HCT116 (cell line): ENCODE data around the gene FAM13C. TPM values are rescaled to one million over a fixed set of nuclear protein-coding genes. Genes with fewer than 3 reads are reported as not detected.

Experiments used
- ATAC-seq: fragments of 200-7000 bp; cut with Tn5 transposase; 2 replicates; pipeline ENCODE4 v1.9.1; 2020; ENCODE audit warnings: mild to moderate bottlenecking, moderate library complexity
- BruUV-seq: library from RNA; stranded (reverse); fragments of 400-500 nt; replicated peaks from 2 replicates; lab custom pipeline; 2021; lab: Mats Ljungman, UMichigan
- CTCF ChIA-PET: fragments of 300-600 bp; sonication (Branson Sonifier 250); formaldehyde crosslinking; loops from one replicate; lab custom pipeline; 2021; ENCODE audit warnings: antibody characterized with exemption; lab: Charles Lee
- POLR2A ChIA-PET: fragments of 300-600, 350-600 bp; sonication (Branson Sonifier 250); formaldehyde crosslinking; loops from one replicate; lab custom pipeline; 2021; ENCODE audit warnings: antibody characterized with exemption; lab: Charles Lee
- RAD21 ChIA-PET, 2 experiments: fragments of 300-600 bp; sonication (Branson Sonifier 250); formaldehyde crosslinking; loops; one replicate each; lab custom pipeline; 2023; ENCODE audit warnings: low total read pairs in 2 of 2; ENCODE audit not compliant: uncharacterized antibody in 2 of 2, unreplicated experiment in 2 of 2, low non-redundant PET in 1 of 2; lab: Charles Lee
- DNase-seq: peaks from one replicate; pipeline ENCODE4 v3.0.0-alpha.2; 2010; ENCODE audit warnings: low read depth, low spot score
- H2AFZ ChIP-seq: fragments of 200-600 bp; shearing (Covaris generic), sonication (generic); 2 replicates; pipeline ENCODE4 v1.6.1; 2017; ENCODE audit warnings: low read depth, mixed run types, mixed read lengths, antibody characterized with exemption, low read length; ENCODE audit not compliant: poor library complexity, severe bottlenecking
- H3K27ac ChIP-seq: 2 replicates; pipeline ENCODE4 v1.5.1; 2012; ENCODE audit warnings: low read depth, low read length
- H3K27me3 ChIP-seq: fragments of 200-600 bp; sonication (generic); 2 replicates; pipeline ENCODE4 v1.6.1; 2016; ENCODE audit warnings: mixed run types, low read length, mixed read lengths; ENCODE audit not compliant: insufficient read depth
- H3K36me3 ChIP-seq, 2 experiments: fragments of 200-500 bp in 1 of 2; fragments of 200-600 bp in 1 of 2; sonication (Bioruptor generic) in 1 of 2; sonication (generic) in 1 of 2; 2 replicates each; pipeline versions ENCODE4 v1.5.1 to v1.6.1; 2014 to 2016; ENCODE audit warnings: low read length in 2 of 2, inconsistent platforms in 1 of 2, mixed read lengths in 1 of 2, mixed run types in 1 of 2; ENCODE audit not compliant: insufficient read depth in 2 of 2, control insufficient read depth in 1 of 2
- H3K4me1 ChIP-seq, 2 experiments: fragments of 200-600 bp in 1 of 2; sonication (generic) in 1 of 2; 2 replicates each; pipeline versions ENCODE4 v1.5.1 to v1.6.1; 2012 to 2017; ENCODE audit warnings: low read length in 2 of 2, inconsistent platforms in 1 of 2, mild to moderate bottlenecking in 1 of 2, mixed read lengths in 1 of 2, mixed run types in 1 of 2, moderate library complexity in 1 of 2; ENCODE audit not compliant: insufficient read depth in 2 of 2, control insufficient read depth in 1 of 2
- H3K4me2 ChIP-seq: fragments of 200-600 bp; sonication (generic); 2 replicates; pipeline ENCODE4 v1.6.1; 2017; ENCODE audit warnings: mixed run types, low read length, mixed read lengths
- H3K4me3 ChIP-seq, 2 experiments: fragments of 200-600 bp in 1 of 2; sonication (generic) in 1 of 2; replicated peaks in 1 of 2; 2 replicates each; pipeline ENCODE4 v1.5.1; 2011 to 2016; ENCODE audit warnings: low read length in 2 of 2, control low read depth in 1 of 2, low read depth in 1 of 2, mild to moderate bottlenecking in 1 of 2, mixed read lengths in 1 of 2, mixed run types in 1 of 2
- H3K79me2 ChIP-seq: fragments of 200-600 bp; sonication (generic); 2 replicates; pipeline ENCODE4 v1.6.1; 2017; ENCODE audit warnings: mild to moderate bottlenecking, mixed run types, low read length, moderate library complexity, mixed read lengths; ENCODE audit not compliant: insufficient read depth
- H3K9ac ChIP-seq: fragments of 200-600 bp; sonication (generic); 2 replicates; pipeline ENCODE4 v1.6.1; 2016; ENCODE audit warnings: low read length, mixed read lengths
- H3K9me2 ChIP-seq: fragments of 200-600 bp; sonication (generic), shearing (Covaris generic); 2 replicates; pipeline ENCODE4 v1.6.1; 2017; ENCODE audit warnings: mixed run types, mild to moderate bottlenecking, moderate library complexity; ENCODE audit not compliant: insufficient read depth
- H3K9me3 ChIP-seq, 2 experiments: fragments of 200-500 bp in 1 of 2; fragments of 200-600 bp in 1 of 2; sonication (Bioruptor generic) in 1 of 2; sonication (generic) in 1 of 2; 2 replicates each; pipeline ENCODE4 v1.6.1; 2014 to 2017; ENCODE audit warnings: low read length in 2 of 2, mixed read lengths in 2 of 2, inconsistent platforms in 1 of 2, low read depth in 1 of 2, mild to moderate bottlenecking in 1 of 2, mixed run types in 1 of 2, moderate library complexity in 1 of 2; ENCODE audit not compliant: control insufficient read depth in 1 of 2, insufficient read depth in 1 of 2
- H4K20me1 ChIP-seq: fragments of 200-600 bp; sonication (generic), shearing (Covaris generic); 2 replicates; pipeline ENCODE4 v1.6.1; 2017; ENCODE audit warnings: mixed run types, mild to moderate bottlenecking, moderate library complexity; ENCODE audit not compliant: insufficient read depth
- POLR2AphosphoS5 ChIP-seq: IDR thresholded peaks from 2 replicates; pipeline ENCODE4 v1.6.1; 2011; ENCODE audit warnings: mild to moderate bottlenecking, low read depth, low read length, moderate library complexity
- SP1 ChIP-seq: IDR thresholded peaks from 2 replicates; pipeline ENCODE4 v1.6.1; 2012; ENCODE audit warnings: low read depth
- TCF7L2 ChIP-seq: IDR thresholded peaks from 2 replicates; pipeline ENCODE4 v1.7.0; 2011; ENCODE audit warnings: borderline replicate concordance, inconsistent platforms; ENCODE audit not compliant: insufficient read depth, insufficient read length; ENCODE audit errors: extremely low read depth
- YY1 ChIP-seq: IDR thresholded peaks from 2 replicates; pipeline ENCODE4 v1.6.1; 2011; ENCODE audit warnings: low read length, low read depth, moderate library complexity, mild to moderate bottlenecking; ENCODE audit not compliant: insufficient replicate concordance; ENCODE audit errors: extremely low read depth
- ZNF274 ChIP-seq: fragments of 200-500 bp; sonication (Bioruptor generic); IDR thresholded peaks from 2 replicates; pipeline ENCODE4 v1.6.1; 2014; ENCODE audit warnings: mild to moderate bottlenecking, low read depth, low read length, inconsistent platforms
- intact Hi-C: fragments of 100-400 bp; cut with micrococcal nuclease; formaldehyde crosslinking; loops from 2 replicates; pipeline ENCODE4 v1.10.0; 2022
- total RNA-seq: library from RNA; stranded (reverse); gene quantifications from one replicate; pipeline ENCODE4 v1.2.1, GENCODE V29; 2021; ENCODE audit not compliant: unreplicated experiment
- TF ChIP-seq, protein P1 (sequence below), 3 experiments: fragments of 200-600 bp in 1 of 3; sonication (generic) in 1 of 3; IDR thresholded peaks in 2 of 3; conservative IDR thresholded peaks in 1 of 3; 2 replicates each; pipeline ENCODE4 v1.5.1; 2012 to 2017; ENCODE audit warnings: low read depth in 2 of 3, low read length in 2 of 3, antibody characterized with exemption in 1 of 3, borderline replicate concordance in 1 of 3, control low read depth in 1 of 3, mild to moderate bottlenecking in 1 of 3, mixed read lengths in 1 of 3, mixed run types in 1 of 3, moderate library complexity in 1 of 3; ENCODE audit not compliant: insufficient read depth in 1 of 3
- TF ChIP-seq, protein P2 (sequence below): IDR thresholded peaks from 2 replicates; pipeline ENCODE4 v1.6.1; 2012

The FAM13C gene
- total RNA-seq, 1 experiment from 2014 or later = 0.42 TPM

GRCh38 chr10:59373071-59373470, 10.7 kb upstream of the FAM13C start:
- ATAC-seq (no peak), DNase-seq (no peak)
- BruUV-seq = no TSS peak
- H3K79me2 ChIP-seq = no peaks in the 10 kb centered on the region
- no peaks in the 10 kb centered on the region for H3K9me3 ChIP-seq
- RAD21 ChIA-PET = no interaction called here
- no peaks in the 10 kb centered on the region for H3K36me3 ChIP-seq
- no peak overlapping the region for H2AFZ ChIP-seq
- no peak overlapping the region for H3K27ac ChIP-seq
- no peaks in the 10 kb centered on the region for H3K4me1 ChIP-seq
- no peak overlapping the region for H3K4me2 ChIP-seq
- CTCF ChIA-PET = no interaction called here
- H3K4me3 ChIP-seq = no peak overlapping the region
- POLR2A ChIA-PET = no interaction called here
- no peaks in the 10 kb centered on the region; the same call in 1 of the 2 replicates for H4K20me1 ChIP-seq
- no peak for TF ChIP-seq POLR2AphosphoS5
- H3K27me3 ChIP-seq = no peaks in the 10 kb centered on the region
- no peak overlapping the region for H3K9ac ChIP-seq
- H3K9me2 ChIP-seq = no peaks in the 10 kb centered on the region
- intact Hi-C loops = no loop called here

GRCh38 chr10:59372543-59372942, 10.2 kb upstream of the FAM13C start:
- H3K79me2 ChIP-seq = no peaks in the 10 kb centered on the region
- no peak for DNase-seq
- intact Hi-C loops = no loop called here
- RAD21 ChIA-PET = no interaction called here
- TF ChIP-seq ZNF274 = no peak
- no peak for TF ChIP-seq SP1
- TF ChIP-seq, protein P1, sequence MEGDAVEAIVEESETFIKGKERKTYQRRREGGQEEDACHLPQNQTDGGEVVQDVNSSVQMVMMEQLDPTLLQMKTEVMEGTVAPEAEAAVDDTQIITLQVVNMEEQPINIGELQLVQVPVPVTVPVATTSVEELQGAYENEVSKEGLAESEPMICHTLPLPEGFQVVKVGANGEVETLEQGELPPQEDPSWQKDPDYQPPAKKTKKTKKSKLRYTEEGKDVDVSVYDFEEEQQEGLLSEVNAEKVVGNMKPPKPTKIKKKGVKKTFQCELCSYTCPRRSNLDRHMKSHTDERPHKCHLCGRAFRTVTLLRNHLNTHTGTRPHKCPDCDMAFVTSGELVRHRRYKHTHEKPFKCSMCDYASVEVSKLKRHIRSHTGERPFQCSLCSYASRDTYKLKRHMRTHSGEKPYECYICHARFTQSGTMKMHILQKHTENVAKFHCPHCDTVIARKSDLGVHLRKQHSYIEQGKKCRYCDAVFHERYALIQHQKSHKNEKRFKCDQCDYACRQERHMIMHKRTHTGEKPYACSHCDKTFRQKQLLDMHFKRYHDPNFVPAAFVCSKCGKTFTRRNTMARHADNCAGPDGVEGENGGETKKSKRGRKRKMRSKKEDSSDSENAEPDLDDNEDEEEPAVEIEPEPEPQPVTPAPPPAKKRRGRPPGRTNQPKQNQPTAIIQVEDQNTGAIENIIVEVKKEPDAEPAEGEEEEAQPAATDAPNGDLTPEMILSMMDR (IDR thresholded peaks at IDR 0.05 in 2 of 3, conservative IDR thresholded peaks at IDR 0.05 in 1 of 3; ENCODE audit: borderline replicate concordance in 1 of 3, insufficient read depth in 1 of 3, low read depth in 2 of 3, low read length in 2 of 3) = no peak
- no peak for TF ChIP-seq YY1
- no peak for TF ChIP-seq TCF7L2
- TF ChIP-seq, protein P2, sequence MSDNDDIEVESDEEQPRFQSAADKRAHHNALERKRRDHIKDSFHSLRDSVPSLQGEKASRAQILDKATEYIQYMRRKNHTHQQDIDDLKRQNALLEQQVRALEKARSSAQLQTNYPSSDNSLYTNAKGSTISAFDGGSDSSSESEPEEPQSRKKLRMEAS = no peak
- TF ChIP-seq, all 23 proteins: peak for 0
- Histone ChIP-seq H3K9me2 (no peaks in the 10 kb centered on the region), H3K4me1 (no peaks in the 10 kb centered on the region), H3K27ac (no peak overlapping the region), H3K36me3 (no peaks in the 10 kb centered on the region), H3K4me3 (no peak overlapping the region), H3K27me3 (no peaks in the 10 kb centered on the region), H4K20me1 (no peaks in the 10 kb centered on the region; the same call in 1 of the 2 replicates), H3K4me2 (no peak overlapping the region), H2AFZ (no peak overlapping the region), H3K9me3 (no peaks in the 10 kb centered on the region), H3K9ac (no peak overlapping the region)
- CTCF ChIA-PET = no interaction called here
- no TSS peak for BruUV-seq
- no peak for ATAC-seq
- POLR2A ChIA-PET = no interaction called here
